ENCODE measurements around the gene ZFAND3.

DNA sequence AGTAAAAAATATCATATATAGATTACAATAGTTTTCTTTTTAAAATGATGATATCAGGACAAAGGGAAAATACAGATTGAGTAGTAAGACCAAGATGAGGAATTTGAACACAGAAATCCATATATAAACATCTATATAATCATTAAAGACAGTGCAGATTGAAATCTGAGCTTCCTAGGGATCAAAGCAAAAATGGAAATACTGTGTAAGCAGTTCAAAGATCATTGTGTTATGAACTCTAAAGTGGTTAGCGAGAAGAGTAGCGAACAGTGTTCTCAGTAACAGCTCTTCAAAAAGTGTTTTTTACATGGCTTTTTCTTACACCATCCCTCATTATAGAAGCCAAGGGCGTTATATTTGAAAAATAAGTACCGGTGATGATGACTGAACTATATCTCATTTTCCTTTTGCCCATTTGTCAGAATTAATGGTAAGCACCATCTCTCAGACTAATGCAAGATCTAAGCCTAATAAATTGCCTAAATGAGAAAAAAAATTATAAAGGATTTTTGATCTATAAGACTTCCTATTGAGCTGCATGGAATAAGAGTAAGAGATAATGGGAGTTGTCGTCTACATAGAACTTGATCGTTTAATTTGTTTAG, 226.3 kb downstream of the ZFAND3 start:
- TF ChIP-seq, protein P1, sequence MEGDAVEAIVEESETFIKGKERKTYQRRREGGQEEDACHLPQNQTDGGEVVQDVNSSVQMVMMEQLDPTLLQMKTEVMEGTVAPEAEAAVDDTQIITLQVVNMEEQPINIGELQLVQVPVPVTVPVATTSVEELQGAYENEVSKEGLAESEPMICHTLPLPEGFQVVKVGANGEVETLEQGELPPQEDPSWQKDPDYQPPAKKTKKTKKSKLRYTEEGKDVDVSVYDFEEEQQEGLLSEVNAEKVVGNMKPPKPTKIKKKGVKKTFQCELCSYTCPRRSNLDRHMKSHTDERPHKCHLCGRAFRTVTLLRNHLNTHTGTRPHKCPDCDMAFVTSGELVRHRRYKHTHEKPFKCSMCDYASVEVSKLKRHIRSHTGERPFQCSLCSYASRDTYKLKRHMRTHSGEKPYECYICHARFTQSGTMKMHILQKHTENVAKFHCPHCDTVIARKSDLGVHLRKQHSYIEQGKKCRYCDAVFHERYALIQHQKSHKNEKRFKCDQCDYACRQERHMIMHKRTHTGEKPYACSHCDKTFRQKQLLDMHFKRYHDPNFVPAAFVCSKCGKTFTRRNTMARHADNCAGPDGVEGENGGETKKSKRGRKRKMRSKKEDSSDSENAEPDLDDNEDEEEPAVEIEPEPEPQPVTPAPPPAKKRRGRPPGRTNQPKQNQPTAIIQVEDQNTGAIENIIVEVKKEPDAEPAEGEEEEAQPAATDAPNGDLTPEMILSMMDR (IDR thresholded peaks at IDR 0.05; ENCODE audit: poor library complexity), result no peak
- no peak for TF ChIP-seq EZH2 (IDR thresholded peaks at IDR 0.05; ENCODE audit: borderline replicate concordance)

Data from hepatocyte (in vitro differentiated cells).